Epithelial cell of esophagus (primary cell): Measurements from ENCODE around the gene PRRT3.

Experiments
- DNase-seq: peaks from one replicate; pipeline ENCODE4 v3.0.0; 2010; ENCODE audit warnings: low read depth
- H3K4me3 ChIP-seq: 2 replicates; pipeline ENCODE4 v1.5.1; 2011; ENCODE audit warnings: mild to moderate bottlenecking, low read length, control low read depth
- CTCF ChIP-seq: IDR thresholded peaks from 2 replicates; pipeline ENCODE4 v1.5.1; 2011; ENCODE audit warnings: low read depth, mild to moderate bottlenecking, low read length, control low read depth, inconsistent platforms; ENCODE audit not compliant: insufficient read depth; ENCODE audit errors: missing control alignments

Gene PRRT3

GRCh38 chr3:9955611-9956352, 3.6 kb upstream of the PRRT3 start:
- no peak for TF ChIP-seq CTCF
- no peak for DNase-seq

GRCh38 chr3:9955067-9955502, 2.9 kb upstream of the PRRT3 start:
- DNase-seq = no peak
- no peak for TF ChIP-seq CTCF
- H3K4me3 ChIP-seq = no peak overlapping the region

More at GRCh38 chr3:9955611-9956352, 3.6 kb upstream of the PRRT3 start:
- no peak overlapping the region for H3K4me3 ChIP-seq

- H3K4me3 ChIP-seq = peak overlapping the region; percentile 42
- no peak for TF ChIP-seq CTCF
- no peak for DNase-seq
Observed at GRCh38 chr3:9951598-9951961, 628 bp downstream of the PRRT3 start.

- no peak for DNase-seq
- no peak overlapping the region for H3K4me3 ChIP-seq
- no peak for TF ChIP-seq CTCF
Observed at GRCh38 chr3:9951126-9951525, 1.1 kb downstream of the PRRT3 start.

GRCh38 chr3:9949626-9950025, 2.6 kb downstream of the PRRT3 start:
- no peak overlapping the region for H3K4me3 ChIP-seq
- no peak for DNase-seq
- TF ChIP-seq CTCF = no peak

GRCh38 chr3:9949115-9949514, 3.1 kb downstream of the PRRT3 start:
- DNase-seq = no peak
- no peak overlapping the region for H3K4me3 ChIP-seq

More at GRCh38 chr3:9949115-9949514, 3.1 kb downstream of the PRRT3 start:
- TF ChIP-seq CTCF = no peak
